ENCODE results near the gene TOP3A.
A peak's percentile ranks its signal among the peaks of the same experiment; 100 is the strongest.
"Not testable (repeated sequence)": the region's sequence is repeated elsewhere in the genome, so short reads cannot be mapped to it uniquely, and the experiment has no call there.

Gene TOP3A, protein sequence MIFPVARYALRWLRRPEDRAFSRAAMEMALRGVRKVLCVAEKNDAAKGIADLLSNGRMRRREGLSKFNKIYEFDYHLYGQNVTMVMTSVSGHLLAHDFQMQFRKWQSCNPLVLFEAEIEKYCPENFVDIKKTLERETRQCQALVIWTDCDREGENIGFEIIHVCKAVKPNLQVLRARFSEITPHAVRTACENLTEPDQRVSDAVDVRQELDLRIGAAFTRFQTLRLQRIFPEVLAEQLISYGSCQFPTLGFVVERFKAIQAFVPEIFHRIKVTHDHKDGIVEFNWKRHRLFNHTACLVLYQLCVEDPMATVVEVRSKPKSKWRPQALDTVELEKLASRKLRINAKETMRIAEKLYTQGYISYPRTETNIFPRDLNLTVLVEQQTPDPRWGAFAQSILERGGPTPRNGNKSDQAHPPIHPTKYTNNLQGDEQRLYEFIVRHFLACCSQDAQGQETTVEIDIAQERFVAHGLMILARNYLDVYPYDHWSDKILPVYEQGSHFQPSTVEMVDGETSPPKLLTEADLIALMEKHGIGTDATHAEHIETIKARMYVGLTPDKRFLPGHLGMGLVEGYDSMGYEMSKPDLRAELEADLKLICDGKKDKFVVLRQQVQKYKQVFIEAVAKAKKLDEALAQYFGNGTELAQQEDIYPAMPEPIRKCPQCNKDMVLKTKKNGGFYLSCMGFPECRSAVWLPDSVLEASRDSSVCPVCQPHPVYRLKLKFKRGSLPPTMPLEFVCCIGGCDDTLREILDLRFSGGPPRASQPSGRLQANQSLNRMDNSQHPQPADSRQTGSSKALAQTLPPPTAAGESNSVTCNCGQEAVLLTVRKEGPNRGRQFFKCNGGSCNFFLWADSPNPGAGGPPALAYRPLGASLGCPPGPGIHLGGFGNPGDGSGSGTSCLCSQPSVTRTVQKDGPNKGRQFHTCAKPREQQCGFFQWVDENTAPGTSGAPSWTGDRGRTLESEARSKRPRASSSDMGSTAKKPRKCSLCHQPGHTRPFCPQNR

GRCh38 chr17:18314731-18315561, at the start of gene TOP3A, which contains the start of gene SMCR8:
TSS of gene TOP3A (minus strand) at chr17:18314994. CDS start at chr17:18314778, 216 bp downstream.
TSS of gene SMCR8 (plus strand) at chr17:18315293. CDS start at chr17:18315790, 497 bp downstream.
- DNase-seq (ENCODE audit: low read depth): peak; percentile 96

DNA sequence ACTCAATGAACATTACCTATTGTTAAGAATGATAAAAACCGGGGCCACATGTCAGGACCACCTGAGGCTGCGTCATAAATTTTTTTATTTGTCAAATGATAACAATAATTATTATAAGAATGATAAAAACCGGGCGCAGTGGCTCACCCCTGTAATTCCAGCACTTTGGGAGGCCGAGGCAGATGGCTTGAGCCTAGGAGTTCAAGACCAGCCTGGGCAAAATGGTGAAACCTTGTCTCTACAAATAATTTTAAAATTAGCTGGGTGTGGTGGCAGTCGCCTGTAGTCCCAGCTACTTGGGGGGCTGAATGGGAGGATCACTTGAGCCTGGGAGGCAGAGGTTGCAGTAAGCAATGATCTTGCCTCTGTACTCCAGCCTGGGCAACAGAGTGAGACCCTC, 49.4 kb upstream of the TOP3A start:
- DNase-seq (ENCODE audit: low read depth): no peak

DNA sequence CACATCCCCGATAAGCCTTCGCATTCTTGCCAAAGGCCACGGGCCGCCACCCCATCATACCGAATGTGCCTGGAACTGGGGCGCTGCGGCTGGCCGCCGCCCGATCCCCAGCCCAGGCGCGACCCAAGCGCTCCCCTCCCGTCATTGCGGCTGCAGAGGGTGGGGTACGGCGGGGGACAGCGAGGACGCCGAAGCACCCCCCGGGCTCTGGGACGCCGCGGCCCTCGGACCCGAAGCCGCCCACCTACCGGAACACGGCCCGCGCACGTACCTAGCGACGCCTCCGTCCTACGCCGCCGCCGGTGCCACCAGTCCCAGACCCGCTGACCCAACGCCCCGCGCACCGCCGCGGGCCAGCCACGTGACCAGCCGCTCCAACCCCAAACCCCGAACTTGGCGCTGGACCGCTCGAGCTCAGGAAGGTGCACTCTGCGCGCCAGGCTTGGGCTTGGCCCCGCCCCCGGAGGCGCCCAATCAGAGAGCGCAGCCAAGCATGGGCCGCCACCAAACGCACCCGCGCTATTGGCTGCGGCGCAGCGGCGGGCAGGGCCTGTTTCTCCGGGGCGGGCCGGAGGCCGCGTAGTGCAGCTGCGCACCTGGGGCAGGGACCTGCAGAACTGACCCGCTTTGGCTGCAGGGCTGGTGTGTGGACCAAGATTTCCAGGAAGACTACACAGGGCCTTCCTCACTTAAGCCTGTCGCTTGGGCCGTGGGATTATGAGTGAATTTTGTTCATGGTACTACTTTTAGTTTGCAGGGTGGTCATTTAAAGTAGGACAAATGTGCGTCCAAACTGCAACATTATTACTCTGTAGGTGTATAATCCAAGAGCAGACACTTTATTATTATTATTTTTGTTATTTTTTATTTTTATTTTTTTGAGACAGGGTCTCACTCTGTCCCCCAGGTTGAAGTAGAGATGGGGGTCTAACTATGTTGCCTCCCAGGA, 48.6 kb upstream of the TOP3A start, which contains the start of gene SHMT1:
SHMT1 (minus strand) TSS at position 450 of the 949 bp plus-strand sequence. CDS start 7,569 bp downstream, outside the sequence.
- peak; percentile 88 for DNase-seq (ENCODE audit: low read depth)

DNA sequence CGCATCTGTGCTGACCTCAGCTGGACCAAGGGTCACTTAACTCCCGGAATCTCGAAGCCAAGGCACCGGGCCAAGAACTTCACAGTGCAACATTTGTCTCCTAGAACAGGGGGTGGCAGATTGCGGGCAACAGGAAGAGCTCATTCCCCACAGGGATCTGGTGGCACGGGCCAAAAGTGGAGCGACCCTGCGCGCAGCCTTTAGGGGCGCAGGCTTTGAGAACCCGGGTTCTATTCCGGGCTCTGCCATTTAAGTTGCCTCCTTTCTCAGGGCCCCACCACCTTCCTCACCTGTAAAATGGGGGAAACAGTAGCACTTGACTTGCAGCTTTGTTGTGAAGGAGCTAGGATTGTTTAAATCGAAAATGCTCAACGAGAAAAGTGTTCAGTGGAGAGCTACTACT, 47.9 kb upstream of the TOP3A start:
- no peak for DNase-seq (ENCODE audit: low read depth)

GRCh38 chr17:18361837-18362697, 47.3 kb upstream of the TOP3A start:
- DNase-seq (ENCODE audit: low read depth): no peak

DNA sequence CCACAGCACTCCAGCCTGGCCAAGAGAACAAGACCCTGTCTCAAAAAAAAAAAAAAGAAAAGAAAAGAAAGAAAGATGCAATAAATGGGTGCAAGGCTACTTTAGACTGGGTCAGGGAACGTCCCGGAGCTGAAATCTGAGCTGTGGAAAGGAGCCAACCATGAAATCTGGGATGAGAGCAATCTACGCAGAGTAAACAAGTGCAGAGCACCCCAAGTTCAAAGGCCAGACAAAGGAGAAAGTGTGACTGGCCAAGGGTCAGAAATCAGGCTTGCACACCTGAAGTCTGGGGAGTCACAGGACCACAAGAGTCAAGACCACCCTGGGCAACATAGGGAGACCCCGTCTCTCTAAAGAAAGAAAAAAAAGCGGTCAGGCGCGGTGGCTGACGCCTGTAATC, 45.7 kb upstream of the TOP3A start:
- DNase-seq (ENCODE audit: low read depth): no peak

DNA sequence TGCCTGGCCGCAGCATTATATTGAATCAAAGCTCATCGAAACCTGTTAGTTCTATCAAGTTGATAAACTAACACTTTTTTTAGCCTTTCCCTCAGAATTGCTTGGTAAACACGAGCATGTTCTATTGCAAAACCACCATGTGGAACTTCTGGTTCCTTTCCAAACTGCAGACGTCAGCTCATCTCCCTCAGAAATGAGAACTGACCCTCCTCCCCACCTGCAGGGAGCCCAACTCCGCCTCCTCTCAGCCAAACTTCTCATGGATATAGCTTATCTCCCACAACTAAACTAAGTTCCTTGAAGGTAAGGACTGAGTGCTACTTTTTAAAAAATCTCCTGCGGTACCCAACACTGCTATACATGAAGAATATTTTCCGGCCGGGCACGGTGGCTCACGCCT, 41.8 kb upstream of the TOP3A start:
- DNase-seq (ENCODE audit: low read depth): no peak

- no peak for DNase-seq (ENCODE audit: low read depth)
Measured at GRCh38 chr17:18353541-18353940, 38.7 kb upstream of the TOP3A start.

- no peak for DNase-seq (ENCODE audit: low read depth)
Measured at GRCh38 chr17:18344021-18344420, 29.2 kb upstream of the TOP3A start.

GRCh38 chr17:18339933-18340332, 25.1 kb upstream of the TOP3A start:
- no peak for DNase-seq (ENCODE audit: low read depth)

- not testable (repeated sequence) for DNase-seq (ENCODE audit: low read depth)
Measured at GRCh38 chr17:18338158-18338557, 23.4 kb upstream of the TOP3A start.

DNA sequence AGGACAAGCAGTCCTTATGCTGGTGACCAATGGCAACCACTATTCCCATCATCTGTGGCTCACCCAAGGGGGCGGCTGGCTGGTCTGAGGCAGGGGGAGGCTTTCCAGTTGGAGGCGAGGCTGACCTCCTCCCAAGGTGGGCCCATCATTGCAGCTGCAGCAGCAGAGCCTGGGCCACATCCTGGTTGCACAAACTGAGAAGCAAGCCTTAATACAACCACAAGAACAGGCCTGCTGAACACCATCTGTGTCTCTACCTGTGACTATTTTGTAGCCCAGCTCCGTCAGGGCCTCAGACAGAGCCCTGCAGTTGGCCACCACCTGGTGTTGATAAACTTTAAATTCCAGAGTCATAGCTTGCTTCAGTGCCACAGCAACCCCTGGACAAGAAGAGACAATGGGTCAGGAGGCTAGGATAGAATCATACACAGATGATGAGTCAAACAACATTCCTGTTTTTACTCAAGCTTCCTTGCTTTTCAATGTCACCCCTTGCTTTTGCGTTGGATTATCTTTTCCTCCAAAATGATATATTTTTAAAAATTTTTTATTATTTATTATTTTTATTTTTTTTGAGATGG, 18.2 kb upstream of the TOP3A start:
- DNase-seq (ENCODE audit: low read depth): no peak

GRCh38 chr17:18331879-18332278, 17.1 kb upstream of the TOP3A start:
- no peak for DNase-seq (ENCODE audit: low read depth)

- no peak for DNase-seq (ENCODE audit: low read depth)
Measured at GRCh38 chr17:18328643-18329204, 13.9 kb upstream of the TOP3A start.

GRCh38 chr17:18327556-18327955, 12.8 kb upstream of the TOP3A start:
- no peak for DNase-seq (ENCODE audit: low read depth)

DNA sequence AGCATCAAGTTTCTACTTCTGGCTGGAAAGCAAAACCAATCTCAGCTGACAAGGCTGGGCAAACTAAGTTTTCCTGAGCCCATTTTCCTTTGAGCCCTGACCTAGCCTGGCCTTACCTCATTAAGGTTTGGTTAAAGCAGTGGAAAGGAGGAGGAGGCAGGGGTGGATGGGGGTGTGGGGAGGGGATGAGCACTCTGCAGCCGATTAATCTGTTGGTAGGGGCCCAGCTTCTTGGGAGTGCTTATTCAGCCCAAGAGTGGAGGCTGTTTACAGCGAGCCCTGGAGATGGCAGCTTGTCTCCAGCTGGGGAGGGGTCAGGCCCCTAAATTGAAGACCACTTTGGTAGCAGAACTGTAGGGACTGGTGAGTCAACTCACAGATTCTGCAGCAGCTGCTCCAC, 12.3 kb upstream of the TOP3A start:
- no peak for DNase-seq (ENCODE audit: low read depth)

GRCh38 chr17:18326572-18326971, 11.8 kb upstream of the TOP3A start:
- DNase-seq (ENCODE audit: low read depth): no peak

DNA sequence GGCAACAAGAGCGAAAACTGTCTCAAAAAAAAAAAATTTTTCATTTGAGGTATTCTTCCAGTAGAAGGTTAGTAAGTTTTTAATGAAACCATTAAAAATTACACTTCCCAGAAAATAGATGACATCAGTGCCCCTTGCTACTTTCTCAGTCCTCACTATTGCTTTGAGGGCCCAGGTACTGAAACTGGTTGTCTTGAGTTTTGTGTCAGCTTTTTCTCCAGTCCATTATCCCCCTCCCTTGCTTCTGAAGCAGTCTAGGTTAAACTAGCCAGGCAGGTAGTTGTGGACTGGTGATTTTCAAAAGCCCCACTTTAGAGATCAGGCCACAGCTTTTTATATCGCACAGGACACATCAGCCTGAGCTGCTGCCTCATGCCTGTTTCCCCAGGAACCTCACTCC, 11.2 kb upstream of the TOP3A start:
- DNase-seq (ENCODE audit: low read depth): no peak

Measured in activated T-helper 1 cell treated with Interleukin-2 at 50 U/mL for 16 hours (primary cell).